Stomach smooth muscle (tissue), 2 donors: ENCODE data around the gene GSN.

ENCODE experiments used
- H3K27ac ChIP-seq: one replicate; pipeline ENCODE4 v1.7.0; 2013; ENCODE audit warnings: mild to moderate bottlenecking, low read length, inconsistent platforms
- H3K27me3 ChIP-seq, 2 donors: one replicate each; pipeline ENCODE4 v1.7.0; 2013; ENCODE audit warnings: low read length in 2 of 2; ENCODE audit not compliant: insufficient read depth in 2 of 2, control insufficient read depth in 1 of 2
- H3K36me3 ChIP-seq, 2 donors: one replicate each; pipeline ENCODE4 v1.7.0; 2013; ENCODE audit warnings: low read length in 2 of 2; ENCODE audit not compliant: control insufficient read depth in 2 of 2, insufficient read depth in 2 of 2
- H3K4me1 ChIP-seq: one replicate; pipeline ENCODE4 v1.7.0; 2013; ENCODE audit warnings: low read length; ENCODE audit not compliant: control insufficient read depth, insufficient read depth
- H3K4me3 ChIP-seq, 2 donors: one replicate each; pipeline ENCODE4 v1.7.0; 2013; ENCODE audit warnings: low read length in 2 of 2
- H3K9ac ChIP-seq, 2 donors: one replicate each; pipeline ENCODE4 v1.7.0; 2013; ENCODE audit warnings: low read length in 2 of 2, mild to moderate bottlenecking in 1 of 2
- H3K9me3 ChIP-seq, 2 donors: one replicate each; pipeline ENCODE4 v1.7.0; 2013; ENCODE audit warnings: low read length in 2 of 2; ENCODE audit not compliant: control insufficient read depth in 2 of 2
- donor health status: healthy.
- donor health status: Pancreatic carcinoma.

The GSN gene

DNA sequence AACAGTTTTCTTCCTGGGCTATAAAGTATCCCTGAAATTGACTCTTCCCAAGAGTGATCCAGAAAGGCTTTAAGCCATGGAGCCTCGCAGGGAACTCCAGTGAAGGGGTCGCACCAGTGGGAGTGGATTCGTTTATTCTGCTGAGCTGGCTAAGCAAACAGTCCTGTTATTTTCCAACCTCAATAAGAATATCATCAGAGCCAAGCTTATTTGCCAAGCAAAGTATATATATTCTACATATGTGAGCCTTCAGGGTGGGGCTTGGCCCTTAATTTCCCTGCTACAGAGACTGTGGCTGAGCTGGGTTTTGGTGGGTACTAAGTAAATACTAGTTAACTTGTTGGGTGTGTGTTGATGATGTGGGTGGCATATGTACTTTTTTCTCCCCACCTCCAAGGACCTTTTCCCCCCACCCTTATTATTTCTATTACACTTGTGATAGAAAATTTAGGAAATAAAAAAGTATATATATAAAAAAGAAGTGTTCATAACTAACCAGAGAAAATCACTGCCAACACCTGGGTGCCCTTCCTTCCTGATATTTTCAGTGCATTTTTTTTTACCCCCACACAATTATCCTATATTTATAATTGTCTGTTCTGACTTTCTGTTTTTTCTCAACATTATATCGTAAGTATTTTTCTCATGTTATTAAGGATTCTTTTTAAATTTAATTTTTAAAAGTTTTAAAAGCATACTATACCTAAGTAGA lies 5.3 kb downstream of the GSN start:
- H3K4me1 ChIP-seq: peaks cover 81% of the 10 kb centered on the region
- no peaks in the 10 kb centered on the region for H3K27me3 ChIP-seq
- peak overlapping the region; percentile 98 for H3K27ac ChIP-seq
- H3K9me3 ChIP-seq: no peaks in the 10 kb centered on the region
- H3K36me3 ChIP-seq: peaks cover 0 to 2% of the 10 kb centered on the region in 2 donors
- peak overlapping the region; percentile 40 to 94 for H3K4me3 ChIP-seq
- H3K9ac ChIP-seq: peak overlapping the region; percentile 21 to 62

- no peak overlapping the region for H3K9ac ChIP-seq
- no peaks in the 10 kb centered on the region for H3K9me3 ChIP-seq
- H3K4me1 ChIP-seq: peaks cover 85% of the 10 kb centered on the region
- H3K27me3 ChIP-seq: no peaks in the 10 kb centered on the region
- no peak overlapping the region for H3K4me3 ChIP-seq
- H3K36me3 ChIP-seq: peaks cover 0 to 2% of the 10 kb centered on the region in 2 donors
- H3K27ac ChIP-seq: peak overlapping the region; percentile 42
Measured at GRCh38 chr9:121274851-121275250, 6.9 kb downstream of the GSN start.

- Histone ChIP-seq H3K4me1 (peaks cover 85% of the 10 kb centered on the region), H3K36me3 (peaks cover 0 to 2% of the 10 kb centered on the region in 2 donors), H3K9ac (no peak overlapping the region), H3K9me3 (no peaks in the 10 kb centered on the region), H3K27me3 (no peaks in the 10 kb centered on the region), H3K4me3 (no peak overlapping the region), H3K27ac (peak overlapping the region; percentile 53)
Measured at GRCh38 chr9:121275781-121276658, 8.1 kb downstream of the GSN start.

DNA sequence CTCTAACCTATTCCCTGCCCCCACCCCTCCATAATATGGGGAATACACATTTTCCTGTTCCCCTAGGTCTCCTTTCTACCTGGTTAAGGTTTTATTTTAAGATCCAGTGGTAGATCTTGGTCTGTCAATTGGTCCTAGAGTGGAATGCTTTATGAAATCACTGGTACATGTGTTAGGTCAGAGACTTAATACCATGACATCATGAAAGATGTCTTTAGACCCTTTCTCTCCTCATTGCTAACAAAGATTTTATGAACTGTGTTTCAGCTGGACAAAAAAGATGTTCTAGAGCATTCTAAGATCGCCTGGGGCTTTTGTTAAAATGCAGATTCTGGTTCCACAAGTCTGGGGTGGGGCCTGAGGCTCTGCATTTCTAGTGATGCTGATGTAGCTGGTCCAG lies 9.1 kb downstream of the GSN start:
- Histone ChIP-seq H3K27me3 (no peaks in the 10 kb centered on the region), H3K36me3 (peaks cover 0 to 2% of the 10 kb centered on the region in 2 donors), H3K4me1 (peaks cover 85% of the 10 kb centered on the region), H3K9me3 (no peaks in the 10 kb centered on the region), H3K4me3 (no peak overlapping the region), H3K9ac (peak overlapping the region in 1 of 2 donors; percentile 35), H3K27ac (peak overlapping the region; percentile 100)

GRCh38 chr9:121277518-121278295 lies 9.7 kb downstream of the GSN start:
- Histone ChIP-seq H3K36me3 (peaks cover 0 to 2% of the 10 kb centered on the region in 2 donors), H3K4me3 (peak overlapping the region; percentile 54 to 57), H3K4me1 (peaks cover 85% of the 10 kb centered on the region), H3K9me3 (no peaks in the 10 kb centered on the region), H3K27me3 (no peaks in the 10 kb centered on the region), H3K9ac (peak overlapping the region; percentile 54 to 68), H3K27ac (peak overlapping the region; percentile 100)

DNA sequence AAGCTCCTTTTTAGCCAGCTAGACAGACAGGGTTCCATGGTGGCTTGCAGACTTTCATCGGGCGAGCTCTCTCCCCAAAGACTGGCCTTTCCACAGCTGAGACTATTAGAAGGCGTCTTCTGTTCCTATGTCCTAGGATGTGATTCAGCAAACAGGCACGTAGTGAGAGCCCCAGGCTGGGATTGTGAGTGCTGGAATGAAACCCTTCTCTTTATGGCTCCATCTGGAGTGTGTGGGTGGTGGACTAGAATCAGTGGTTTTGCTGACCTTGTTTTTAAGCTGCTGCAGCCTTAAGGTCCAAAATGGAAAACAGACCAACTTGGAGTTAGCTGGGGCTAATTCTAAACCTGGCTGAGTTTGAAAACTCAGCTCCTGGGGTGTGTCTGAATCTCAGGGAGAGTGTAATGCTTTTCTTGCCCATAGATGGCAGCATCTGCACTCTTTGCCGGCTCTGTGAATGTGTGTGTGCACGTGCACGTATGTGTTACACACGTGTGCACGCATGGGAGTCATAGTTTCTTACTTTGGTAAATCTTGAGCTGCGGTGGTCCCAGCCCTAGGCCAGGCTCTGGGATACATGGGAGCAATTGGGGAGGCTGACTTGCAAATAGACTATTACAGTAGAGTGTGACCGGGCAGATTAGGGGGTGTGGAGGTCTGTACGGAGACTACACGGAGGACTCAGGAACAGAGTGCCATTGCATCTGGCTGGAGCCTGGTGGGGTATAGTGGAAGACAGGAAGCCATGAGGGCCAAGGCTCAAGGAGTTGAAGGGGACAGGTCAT lies 10.7 kb downstream of the GSN start:
- Histone ChIP-seq H3K36me3 (peaks cover 0 to 2% of the 10 kb centered on the region in 2 donors), H3K27me3 (no peaks in the 10 kb centered on the region), H3K4me1 (peaks cover 87% of the 10 kb centered on the region), H3K27ac (peak overlapping the region; percentile 100), H3K9ac (peak overlapping the region; percentile 58 to 68), H3K9me3 (no peaks in the 10 kb centered on the region), H3K4me3 (peak overlapping the region; percentile 54 to 57)

DNA sequence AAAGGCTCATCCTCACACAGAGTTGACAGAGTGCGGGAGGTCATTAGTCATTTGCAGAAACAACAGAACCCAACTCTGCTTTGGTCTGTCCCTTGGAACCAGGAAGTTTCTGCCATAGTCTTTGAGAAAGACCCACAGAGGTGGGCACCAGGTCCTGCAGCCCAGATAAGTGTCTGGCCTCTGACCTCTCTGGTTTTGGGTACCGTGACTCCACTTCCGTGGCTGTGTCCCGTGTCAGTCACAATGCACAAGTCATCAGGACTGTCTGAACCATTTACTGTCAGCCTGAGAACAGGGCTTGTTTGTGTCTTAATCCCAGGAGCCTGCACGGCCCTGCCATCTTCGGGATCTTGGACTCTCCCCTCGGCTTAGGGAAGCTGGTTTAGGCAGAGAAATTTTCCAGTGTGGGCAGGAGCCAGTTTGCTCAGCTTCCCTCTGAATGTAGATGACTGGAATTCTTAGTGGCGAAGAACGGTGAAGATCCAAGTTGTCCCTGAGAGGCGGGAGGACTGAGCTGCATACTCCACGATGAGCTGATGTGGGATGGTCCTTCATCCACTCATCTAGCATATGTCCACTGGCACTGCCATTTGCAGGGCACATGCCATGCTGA lies 11.9 kb downstream of the GSN start:
- peak overlapping the region in 1 of 2 donors; percentile 57 for H3K4me3 ChIP-seq
- no peaks in the 10 kb centered on the region for H3K9me3 ChIP-seq
- H3K9ac ChIP-seq: peak overlapping the region; percentile 58 to 60
- no peaks in the 10 kb centered on the region for H3K27me3 ChIP-seq
- H3K4me1 ChIP-seq: peaks cover 92% of the 10 kb centered on the region
- H3K27ac ChIP-seq: peak overlapping the region; percentile 100
- peaks cover under 1 to 4% of the 10 kb centered on the region in 2 donors for H3K36me3 ChIP-seq

DNA sequence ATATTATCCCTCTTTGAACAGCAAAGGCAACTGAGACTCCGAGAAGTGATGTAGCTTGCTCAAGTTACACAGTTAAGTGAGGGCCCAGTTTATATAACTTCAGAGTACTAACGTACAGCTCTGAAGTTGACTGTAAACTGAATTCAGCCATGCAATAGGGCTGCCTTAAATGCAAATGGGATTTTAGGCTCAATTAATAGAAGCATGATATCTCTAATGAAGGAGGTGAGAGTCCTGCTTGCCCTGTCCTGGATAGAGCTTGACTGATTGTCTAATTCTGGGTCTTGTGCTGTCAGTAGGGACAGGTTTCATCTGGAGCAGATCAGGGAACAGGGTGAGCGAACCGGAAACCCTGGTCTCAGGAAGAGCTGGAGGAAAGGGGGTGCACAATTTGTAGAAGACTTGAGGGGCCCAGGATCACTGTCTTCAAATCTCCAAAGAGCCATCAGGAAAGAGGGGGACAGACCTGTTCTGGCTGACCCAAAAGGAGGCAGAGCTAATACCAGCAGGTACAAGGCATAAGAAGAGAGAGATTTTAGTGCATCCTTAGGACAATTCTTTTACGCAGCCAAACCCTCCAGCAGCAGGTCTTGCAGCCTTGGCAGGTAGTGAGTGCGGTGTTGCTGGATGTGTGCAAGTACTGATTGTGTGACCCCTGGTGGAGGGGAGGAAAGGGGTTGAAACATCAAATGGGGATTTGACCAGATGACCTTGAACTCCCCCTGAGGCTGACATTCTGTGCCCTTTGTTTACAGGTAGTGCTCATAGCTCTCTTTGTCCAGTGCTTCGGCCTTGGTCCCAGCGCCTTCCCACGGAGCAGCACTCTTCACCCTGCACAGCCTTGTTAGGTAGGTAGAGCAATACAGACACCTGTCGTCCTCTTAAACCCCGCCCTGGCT lies 13.0 kb downstream of the GSN start:
- peak overlapping the region; percentile 100 for H3K27ac ChIP-seq
- H3K9ac ChIP-seq: peak overlapping the region; percentile 58 to 84
- H3K27me3 ChIP-seq: no peaks in the 10 kb centered on the region
- H3K9me3 ChIP-seq: no peaks in the 10 kb centered on the region
- H3K4me3 ChIP-seq: peak overlapping the region; percentile 8 to 58
- H3K36me3 ChIP-seq: peaks cover 4 to 5% of the 10 kb centered on the region in 2 donors
- peaks cover 96% of the 10 kb centered on the region for H3K4me1 ChIP-seq
